Measurements from ENCODE around the gene GPR65.
"Not testable (repeated sequence)": the region's sequence is repeated elsewhere in the genome, so short reads cannot be mapped to it uniquely, and the experiment has no call there.

The GPR65 gene

DNA sequence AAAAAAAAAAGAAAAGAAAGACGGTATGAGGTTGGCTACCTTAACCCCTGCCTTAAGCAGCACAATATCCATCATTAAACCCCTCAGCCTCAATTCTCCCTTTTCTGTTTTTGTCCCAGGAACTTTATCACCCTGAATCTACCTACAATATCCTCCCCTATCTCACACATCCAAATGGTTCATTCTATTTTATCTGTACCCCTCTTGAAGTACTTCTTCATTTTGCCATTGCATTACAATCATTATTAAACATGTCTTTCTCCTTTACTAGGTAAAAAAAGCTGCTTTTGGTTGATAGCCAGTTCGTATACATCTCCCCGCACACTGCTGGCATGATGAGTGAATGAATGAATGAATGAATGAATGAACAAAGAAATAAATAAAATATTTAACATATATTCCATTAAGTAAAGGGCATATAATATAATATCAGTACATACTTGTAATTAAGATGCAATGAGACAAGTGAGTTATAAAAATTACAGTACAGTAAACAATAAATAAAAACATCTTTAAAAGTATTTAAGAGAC is 364 bp upstream of the GPR65 start:
- DNase-seq: no peak

- DNase-seq: no peak
Observed at GRCh38 chr14:88005978-88006851, 1.3 kb downstream of the GPR65 start.

- no peak for DNase-seq
Observed at GRCh38 chr14:88007608-88008007, 2.7 kb downstream of the GPR65 start.

DNA sequence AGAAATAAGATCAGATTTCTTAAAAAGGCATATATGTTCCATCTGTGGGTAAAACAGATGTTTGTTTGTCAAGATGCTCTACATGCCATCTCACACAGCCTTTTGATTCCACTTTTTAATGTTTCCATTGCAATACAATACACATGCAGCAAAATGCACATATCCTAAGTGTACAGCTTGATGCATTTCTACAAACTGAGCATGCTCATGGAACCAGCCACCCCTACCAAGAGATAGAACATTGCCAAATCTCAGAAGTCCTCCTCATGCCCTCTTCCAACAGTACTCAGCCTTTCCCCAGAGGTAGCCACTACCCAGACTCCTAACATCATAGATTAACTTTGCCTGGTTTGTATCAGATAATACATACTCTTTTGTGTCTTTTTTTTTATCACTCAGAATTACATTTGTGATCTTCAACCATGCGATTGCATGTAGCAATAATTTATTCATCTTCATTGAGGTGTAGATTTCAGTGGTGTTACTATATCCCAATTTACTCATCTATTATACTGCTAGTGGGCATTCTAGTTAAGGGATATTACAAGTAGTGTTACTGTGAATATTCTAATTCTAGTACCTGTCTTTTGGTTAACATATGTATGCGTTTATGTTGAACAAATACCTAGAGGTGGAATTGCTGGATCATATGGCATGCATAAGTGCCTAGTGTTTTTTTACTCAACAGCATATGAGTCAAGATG is 3.3 kb downstream of the GPR65 start:
- no peak for DNase-seq

- DNase-seq: no peak
Observed at GRCh38 chr14:88009486-88009885, 4.6 kb downstream of the GPR65 start.

DNA sequence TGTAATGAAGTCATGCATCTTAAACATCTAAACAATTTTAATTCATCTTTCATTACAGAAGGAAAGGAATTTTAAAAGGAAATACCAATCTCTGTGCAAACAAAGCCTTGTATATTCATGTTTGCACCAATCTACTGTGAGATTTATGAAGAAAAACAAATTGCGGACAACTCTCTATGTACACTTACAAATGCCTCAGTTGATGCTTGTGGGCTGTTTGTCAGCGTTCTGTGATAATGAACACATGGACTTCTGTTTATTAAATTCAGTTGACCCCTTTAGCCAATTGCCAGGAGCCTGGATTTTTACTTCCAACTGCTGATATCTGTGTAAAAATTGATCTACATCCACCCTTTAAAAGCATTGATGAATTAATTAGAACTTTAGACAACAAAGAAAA is 5.4 kb downstream of the GPR65 start:
- no peak for DNase-seq

GRCh38 chr14:88012495-88012894 is 7.6 kb downstream of the GPR65 start:
- no peak for DNase-seq

GRCh38 chr14:88013750-88014349 is 8.9 kb downstream of the GPR65 start:
- DNase-seq: peak; percentile 60

DNA sequence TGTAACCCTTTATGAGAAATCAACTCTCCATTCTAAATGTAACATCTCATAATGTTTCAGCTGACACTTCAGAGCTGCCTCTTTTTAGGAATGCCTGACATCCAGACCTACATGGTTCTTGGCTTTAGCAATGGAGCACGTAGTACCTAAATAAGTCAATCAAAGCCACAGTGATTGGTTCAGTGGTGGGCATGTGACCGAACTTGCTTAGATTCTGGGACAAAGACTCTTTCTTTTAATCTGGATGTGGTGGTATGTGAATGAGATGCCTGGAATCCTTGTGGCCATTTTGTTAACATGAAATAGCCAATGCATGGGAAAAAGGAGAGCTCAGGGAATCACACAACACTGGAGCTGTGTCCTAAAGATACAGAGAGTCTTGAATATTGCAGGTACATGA is 11.8 kb downstream of the GPR65 start:
- no peak for DNase-seq

DNA sequence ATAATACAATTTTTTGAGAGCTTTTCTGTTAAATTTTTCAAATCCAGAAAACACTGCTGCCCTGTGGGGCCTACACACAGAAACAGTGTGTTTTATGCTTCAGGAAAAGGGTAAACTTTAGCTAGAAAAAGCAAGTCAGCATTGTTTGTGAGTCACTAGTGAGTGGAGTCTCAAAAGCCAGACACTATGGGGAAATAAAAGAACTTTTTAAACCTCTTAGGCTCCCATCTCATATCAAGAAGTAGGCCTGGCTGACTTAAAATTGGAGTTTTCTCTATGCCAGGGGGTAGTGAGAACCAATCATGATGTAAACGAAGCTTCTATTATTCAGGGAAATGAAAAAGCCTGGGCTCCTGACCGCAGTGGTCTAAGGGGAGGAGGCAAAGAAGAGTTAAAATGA is 12.6 kb downstream of the GPR65 start:
- no peak for DNase-seq

DNA sequence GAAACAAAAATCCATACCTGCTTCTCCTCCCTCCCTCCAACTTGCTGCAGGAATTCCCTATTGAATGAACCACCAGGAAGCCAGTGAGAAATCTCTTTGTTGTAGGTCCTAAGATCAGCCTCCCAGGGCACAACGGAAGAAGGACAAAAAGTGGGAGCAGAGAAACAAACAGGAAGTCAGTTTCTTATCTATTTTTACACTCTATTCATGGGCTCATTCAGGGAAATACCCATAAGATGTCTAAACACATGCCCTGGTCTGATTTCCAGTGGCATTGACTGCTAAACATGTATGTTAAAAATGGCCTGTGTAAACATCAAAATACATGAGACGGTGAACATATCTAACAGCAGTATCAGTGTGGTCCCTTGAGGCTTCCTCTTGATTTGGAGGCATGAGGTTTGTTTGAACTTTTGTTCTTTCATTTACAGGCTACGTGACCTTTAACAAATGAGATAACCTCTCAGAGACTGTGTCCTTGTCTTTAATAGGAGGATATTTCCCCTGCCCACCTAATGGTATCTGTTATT is 18.8 kb downstream of the GPR65 start:
- DNase-seq: no peak

DNA sequence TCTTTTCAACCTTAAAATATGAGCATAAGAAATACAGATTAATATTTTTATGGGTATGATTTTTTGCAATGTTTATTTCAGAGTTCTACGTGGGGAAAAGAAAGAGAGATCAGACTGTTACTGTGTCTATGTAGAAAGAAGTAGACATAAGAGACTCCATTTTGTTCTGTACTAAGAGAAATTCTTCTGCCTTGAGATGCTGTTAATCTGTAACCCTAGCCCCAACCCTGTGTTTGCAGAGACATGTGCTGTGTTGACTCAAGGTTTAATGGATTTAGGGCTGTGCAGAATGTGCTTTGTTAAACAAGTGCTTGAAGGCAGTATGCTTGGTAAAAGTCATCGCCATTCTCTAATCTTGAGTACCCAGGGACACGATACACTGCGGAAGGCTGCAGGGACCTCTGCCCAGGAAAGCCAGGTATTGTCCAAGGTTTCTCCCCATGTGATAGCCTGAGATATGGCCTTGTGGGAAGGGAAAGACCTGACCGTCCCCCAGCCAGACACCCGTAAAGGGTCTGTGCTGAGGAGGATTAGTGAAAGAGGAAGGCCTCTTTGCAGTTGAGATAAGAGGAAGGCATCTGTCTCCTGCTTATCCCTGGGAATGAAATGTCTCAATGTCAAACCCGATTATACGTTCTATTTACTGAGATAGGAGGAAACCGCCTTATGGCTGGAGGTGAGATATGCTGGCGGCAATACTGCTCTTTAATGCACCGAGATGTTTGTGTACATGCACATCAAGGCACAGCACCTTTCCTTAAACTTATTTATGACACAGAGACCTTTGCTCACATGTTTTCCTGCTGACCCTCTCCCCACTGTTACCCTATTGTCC is 19.5 kb downstream of the GPR65 start:
- DNase-seq: not testable (repeated sequence)

- no peak for DNase-seq
Observed at GRCh38 chr14:88025313-88025712, 20.4 kb downstream of the GPR65 start.

DNA sequence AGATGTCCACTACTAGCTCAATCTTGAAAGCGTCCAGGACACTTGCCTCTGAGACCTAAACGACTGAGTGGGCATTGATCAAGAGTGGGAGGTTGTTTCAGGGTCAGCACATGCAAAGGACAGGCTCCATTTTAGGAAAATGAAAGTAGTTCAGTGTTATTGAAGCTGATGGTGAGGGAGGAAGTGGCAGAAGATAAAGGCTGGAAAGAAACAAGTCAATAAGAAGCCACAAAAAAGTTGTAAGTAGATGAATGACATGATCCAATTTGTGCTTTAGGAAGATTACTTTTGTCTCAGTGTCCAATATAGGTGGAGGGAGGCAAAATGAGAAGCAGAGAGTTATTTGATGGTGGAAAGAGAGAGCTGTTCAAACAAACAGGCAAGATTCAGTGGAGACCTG is 22.0 kb downstream of the GPR65 start:
- no peak for DNase-seq

GRCh38 chr14:88029500-88029899 is 24.6 kb downstream of the GPR65 start:
- no peak for DNase-seq

DNA sequence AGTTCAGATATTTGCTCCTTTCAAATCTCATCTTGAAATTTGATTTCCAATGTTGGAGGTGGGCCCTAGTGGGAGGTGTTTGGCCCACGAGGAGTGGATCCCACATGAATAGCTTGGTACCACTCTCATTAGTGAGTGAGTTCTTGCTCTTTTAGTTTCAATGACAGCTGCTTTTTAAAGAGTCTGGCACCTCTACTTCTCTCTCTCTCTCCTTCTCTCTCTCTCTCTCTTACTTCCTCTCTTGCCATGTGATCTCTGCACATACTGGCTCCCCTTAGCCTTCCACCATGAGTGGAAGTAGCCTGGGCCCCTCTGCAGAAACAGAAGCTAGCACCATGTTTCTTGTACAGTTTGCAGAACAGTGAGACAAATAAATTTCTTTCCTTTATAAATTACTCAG is 25.1 kb downstream of the GPR65 start:
- no peak for DNase-seq

- no peak for DNase-seq
Observed at GRCh38 chr14:88030892-88031291, 26.0 kb downstream of the GPR65 start.

GRCh38 chr14:88032373-88032772 is 27.4 kb downstream of the GPR65 start:
- DNase-seq: no peak

DNA sequence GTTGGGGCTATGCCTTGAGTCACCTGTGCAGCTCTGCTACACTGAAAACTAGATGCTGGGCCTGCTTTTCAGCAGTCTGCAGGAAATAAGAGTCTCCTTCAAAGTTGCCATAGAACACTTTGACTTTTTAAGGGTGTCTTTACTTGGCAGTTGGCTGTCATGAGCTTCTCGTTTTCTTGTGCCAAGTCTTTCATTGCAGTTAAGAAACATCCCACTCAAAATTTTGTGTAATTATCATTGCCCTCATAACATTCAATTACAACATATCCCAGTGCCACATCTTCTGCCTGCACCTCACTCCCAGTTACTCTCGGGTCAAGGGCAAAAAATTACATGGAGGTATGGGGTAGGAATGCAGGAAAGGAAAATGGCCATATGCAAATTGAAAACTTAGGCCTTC is 29.1 kb downstream of the GPR65 start:
- DNase-seq: no peak

DNA sequence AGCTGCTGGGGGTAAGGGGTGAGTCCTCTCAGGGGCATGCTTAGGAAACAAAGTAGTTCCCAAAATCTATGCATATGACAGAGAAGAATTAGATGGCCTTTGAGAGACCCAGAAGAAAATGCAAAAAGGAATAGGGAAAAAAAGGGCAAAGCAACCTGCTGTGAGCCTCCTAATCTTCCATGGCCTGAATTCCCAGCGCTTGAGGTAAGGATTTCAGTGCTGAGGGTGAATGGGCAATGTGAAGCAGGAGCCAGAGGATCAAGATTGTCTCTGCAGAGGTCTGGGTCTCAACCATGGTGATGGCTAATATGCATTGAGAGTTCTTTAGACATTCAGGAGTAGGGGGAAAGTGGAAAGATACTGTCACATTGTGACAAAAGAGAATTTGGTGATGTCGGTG is 31.5 kb downstream of the GPR65 start:
- no peak for DNase-seq

DNA sequence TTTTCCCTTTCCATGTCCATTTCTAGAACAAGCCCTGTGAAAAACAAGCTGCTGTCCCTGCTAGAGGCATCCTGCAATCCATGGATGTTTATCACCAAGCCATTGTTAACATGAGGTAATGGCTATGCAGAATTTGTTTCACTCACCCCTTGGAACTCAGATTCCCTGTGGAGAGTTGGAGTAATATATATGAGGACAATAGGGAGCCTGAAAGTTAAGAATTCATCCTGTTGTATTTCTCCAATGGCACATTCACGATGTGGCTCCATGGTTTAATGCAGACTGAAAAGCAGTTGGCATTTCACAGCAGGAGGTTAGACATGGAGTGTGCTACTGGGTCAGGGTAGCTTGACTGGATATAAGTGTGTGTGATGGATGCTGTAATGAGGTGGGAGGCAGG is 32.4 kb downstream of the GPR65 start:
- no peak for DNase-seq

- no peak for DNase-seq
Observed at GRCh38 chr14:88039197-88039596, 34.3 kb downstream of the GPR65 start.

DNA sequence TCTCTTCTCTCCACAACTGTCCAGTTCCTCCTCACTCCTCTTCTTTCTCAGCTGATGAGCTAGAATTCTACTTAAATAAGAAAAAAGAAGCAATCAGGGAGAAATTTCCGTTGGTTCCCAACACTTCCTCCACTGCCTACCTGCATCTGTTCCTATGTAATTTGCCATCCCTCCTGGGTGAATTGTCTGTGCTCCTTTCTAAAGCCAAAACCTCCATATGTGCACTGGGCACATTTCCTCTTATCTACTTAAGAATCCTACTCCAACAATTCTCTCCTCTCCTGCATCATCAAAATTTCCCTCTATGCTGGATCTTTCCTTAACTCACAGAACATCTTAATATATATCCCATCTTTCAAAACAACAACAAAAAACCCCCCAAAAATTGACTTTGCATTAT is 35.2 kb downstream of the GPR65 start:
- no peak for DNase-seq

All from EL (cell line).